ENCODE results near the gene RPA3. TPM values are rescaled to one million over a fixed set of nuclear protein-coding genes. Genes with fewer than 3 reads are reported as not detected.
A peak's percentile ranks its signal among the peaks of the same experiment; 100 is the strongest.

The RPA3 gene
- total and polyA plus RNA-seq, 9 of the 15 experiments (the other 6 are each of a cell fraction or from before 2014, with no cell fraction given): 68.5 to 265 (median 125) TPM

DNA sequence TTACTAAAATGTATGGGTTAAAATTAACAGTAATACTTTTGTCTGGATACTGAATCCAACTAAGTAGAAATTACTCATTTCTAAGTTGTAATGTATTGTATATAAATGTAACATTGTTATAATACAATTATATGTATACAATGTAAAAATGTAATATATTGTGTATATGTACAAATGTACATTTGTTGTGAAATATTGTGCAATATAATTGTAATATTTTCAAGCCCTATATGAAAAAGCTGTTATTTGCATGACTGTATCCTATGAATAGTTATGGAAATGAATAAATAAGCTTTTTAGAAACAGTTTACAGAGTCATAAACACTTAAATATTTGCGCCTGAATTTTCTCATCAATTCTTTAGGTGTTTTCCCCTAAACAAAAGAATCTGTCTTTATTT, 98.2 kb downstream of the RPA3 start (continued):
- TF ChIP-seq WHSC1 (IDR thresholded peaks at IDR 0.05; ENCODE audit: low read length) (no peak), HNRNPL (IDR thresholded peaks at IDR 0.05; ENCODE audit: low read depth, low read length) (no peak), SOX6 (IDR thresholded peaks at IDR 0.05) (no peak), HNRNPK (IDR thresholded peaks at IDR 0.05; ENCODE audit: low read depth, low read length, poor library complexity, severe bottlenecking) (no peak), RBM22 (IDR thresholded peaks at IDR 0.05; ENCODE audit: low read depth, low read length, poor library complexity, severe bottlenecking) (no peak), CBX2 (IDR thresholded peaks at IDR 0.05; ENCODE audit: insufficient read depth, low read length, poor library complexity, severe bottlenecking) (no peak)
- TF ChIP-seq, protein P1, sequence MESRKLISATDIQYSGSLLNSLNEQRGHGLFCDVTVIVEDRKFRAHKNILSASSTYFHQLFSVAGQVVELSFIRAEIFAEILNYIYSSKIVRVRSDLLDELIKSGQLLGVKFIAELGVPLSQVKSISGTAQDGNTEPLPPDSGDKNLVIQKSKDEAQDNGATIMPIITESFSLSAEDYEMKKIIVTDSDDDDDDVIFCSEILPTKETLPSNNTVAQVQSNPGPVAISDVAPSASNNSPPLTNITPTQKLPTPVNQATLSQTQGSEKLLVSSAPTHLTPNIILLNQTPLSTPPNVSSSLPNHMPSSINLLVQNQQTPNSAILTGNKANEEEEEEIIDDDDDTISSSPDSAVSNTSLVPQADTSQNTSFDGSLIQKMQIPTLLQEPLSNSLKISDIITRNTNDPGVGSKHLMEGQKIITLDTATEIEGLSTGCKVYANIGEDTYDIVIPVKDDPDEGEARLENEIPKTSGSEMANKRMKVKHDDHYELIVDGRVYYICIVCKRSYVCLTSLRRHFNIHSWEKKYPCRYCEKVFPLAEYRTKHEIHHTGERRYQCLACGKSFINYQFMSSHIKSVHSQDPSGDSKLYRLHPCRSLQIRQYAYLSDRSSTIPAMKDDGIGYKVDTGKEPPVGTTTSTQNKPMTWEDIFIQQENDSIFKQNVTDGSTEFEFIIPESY (CRISPR knock-in tag; IDR thresholded peaks at IDR 0.05): no peak

DNA sequence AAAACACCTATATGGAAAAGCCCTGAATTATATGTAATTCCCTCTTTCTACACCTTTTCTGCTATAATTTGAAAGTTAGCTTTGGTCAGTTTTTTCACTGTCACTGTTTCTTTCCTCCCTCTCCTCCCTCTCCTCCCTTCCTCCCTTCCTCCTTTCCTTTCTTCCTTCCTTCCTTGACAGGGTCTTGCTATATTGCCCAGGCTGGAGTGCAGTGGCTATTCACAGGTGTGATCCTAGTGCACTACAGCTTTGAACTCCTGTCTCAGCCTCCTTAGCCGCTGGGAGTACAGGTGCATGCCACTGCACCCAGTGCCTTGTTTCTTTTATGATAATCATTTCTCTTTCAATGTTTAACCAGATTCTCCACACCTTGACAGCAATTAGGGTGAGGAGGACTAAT, 100.0 kb downstream of the RPA3 start:
- no peaks in the 10 kb centered on the region for H3K9me1 ChIP-seq (ENCODE audit: control insufficient read depth, insufficient read depth, low read length)
- H3K4me1 ChIP-seq (replicated peaks in 1 of 2; ENCODE audit: control insufficient read depth in 2 of 2, insufficient read depth in 2 of 2, low read length in 2 of 2): peaks cover 8 to 22% of the 10 kb centered on the region in 2 experiments; a peak in 4 of 5 replicates
- no peak overlapping the region for H3K4me2 ChIP-seq (ENCODE audit: insufficient read depth, low read length)
- H3K36me3 ChIP-seq (ENCODE audit: control insufficient read depth, insufficient read depth, low read length): no peaks in the 10 kb centered on the region
- 0 out of 2 replicates have a peak, but pooled peaks cover 2% of the 10 kb centered on the region for H3K9me3 ChIP-seq (replicated peaks; ENCODE audit: control insufficient read depth, insufficient read depth, low read depth, low read length)
- in situ Hi-C loops (cut with MboI) (no loop called here), intact Hi-C loops (cut with micrococcal nuclease) (no loop called here)
- POLR2A ChIA-PET: no interaction called here
- CTCF ChIA-PET (ENCODE audit: low intra/inter-chr PET ratio): no interaction called here
- no peaks in the 10 kb centered on the region for H3K79me2 ChIP-seq (ENCODE audit: control insufficient read depth, insufficient read depth, low read length)
- H4K20me1 ChIP-seq (replicated peaks; ENCODE audit: control insufficient read depth, insufficient read depth, low read length): no peaks in the 10 kb centered on the region
- H2AFZ ChIP-seq (ENCODE audit: low read depth, low read length): no peak overlapping the region; the same call in 1 of the 2 replicates
- no peak for FAIRE-seq
- H3K4me3 ChIP-seq: no peak overlapping the region
- no peak overlapping the region; the same call in 2 of the 3 replicates for H3K27ac ChIP-seq (ENCODE audit: extremely low read depth, low read depth, low read length)
- 91% methylated on average over 1 of the region's 1 CpG for WGBS (ENCODE audit: insufficient coverage, low coverage, missing lambda C conversion rate)
- TF ChIP-seq ASH1L (IDR thresholded peaks at IDR 0.05; ENCODE audit: borderline replicate concordance, low read depth, partially characterized antibody): no peak
- peak; percentile 66 for TF ChIP-seq BCOR (IDR thresholded peaks at IDR 0.05)
- TF ChIP-seq SMARCA5 (IDR thresholded peaks at IDR 0.05): 0 out of 2 replicates have a peak, but pooled peaks have one; percentile 45
- no peak for TF ChIP-seq LARP7 (IDR thresholded peaks at IDR 0.05)
- no peak for TF ChIP-seq POLR2H (tag; IDR thresholded peaks at IDR 0.05; ENCODE audit: low read depth)
- TF ChIP-seq ZNF431 (CRISPR knock-in tag; IDR thresholded peaks at IDR 0.05): no peak
- TF ChIP-seq KDM1A (IDR thresholded peaks at IDR 0.05): peak; percentile 19 to 45; a peak in 2 of 4 replicates
- TF ChIP-seq ZNF584 (CRISPR knock-in tag; IDR thresholded peaks at IDR 0.05; ENCODE audit: low read depth): no peak
- ATAC-seq: no peak
- DNase-seq (ENCODE audit: extremely low read depth in 1 of 4, low spot score in 3 of 4): no peak
- no TSS peak for BruUV-seq (replicated peaks)
- H3K27me3 ChIP-seq (ENCODE audit: control insufficient read depth in 2 of 2, insufficient read depth in 2 of 2, low read length in 2 of 2): no peaks in the 10 kb centered on the region
- no peak overlapping the region for H3K9ac ChIP-seq (ENCODE audit: insufficient read depth in 1 of 2, low read depth in 2 of 2, low read length in 2 of 2)
